H4 (cell line): ENCODE data around the gene TOP3A. TPM values are rescaled to one million over a fixed set of nuclear protein-coding genes. Genes with fewer than 3 reads are reported as not detected.

ENCODE experiments used
- DNase-seq: peaks from one replicate; pipeline ENCODE4 v3.0.0-alpha.2; 2015; ENCODE audit warnings: low spot score
- total RNA-seq: library from RNA; depleted of rRNA; stranded (reverse); fragments of >200 nt; shearing (Covaris generic); gene quantifications from 2 replicates; pipeline ENCODE4 v1.2.3, GENCODE V29; 2014; rRNA removed

TOP3A gene
- total RNA-seq, 1 experiment from 2014 or later: 25.6 TPM

- DNase-seq: no peak
Observed at GRCh38 chr17:18231164-18231563, 83.6 kb downstream of the TOP3A start.

GRCh38 chr17:18230288-18231141 lies 84.3 kb downstream of the TOP3A start:
- DNase-seq: no peak

DNA sequence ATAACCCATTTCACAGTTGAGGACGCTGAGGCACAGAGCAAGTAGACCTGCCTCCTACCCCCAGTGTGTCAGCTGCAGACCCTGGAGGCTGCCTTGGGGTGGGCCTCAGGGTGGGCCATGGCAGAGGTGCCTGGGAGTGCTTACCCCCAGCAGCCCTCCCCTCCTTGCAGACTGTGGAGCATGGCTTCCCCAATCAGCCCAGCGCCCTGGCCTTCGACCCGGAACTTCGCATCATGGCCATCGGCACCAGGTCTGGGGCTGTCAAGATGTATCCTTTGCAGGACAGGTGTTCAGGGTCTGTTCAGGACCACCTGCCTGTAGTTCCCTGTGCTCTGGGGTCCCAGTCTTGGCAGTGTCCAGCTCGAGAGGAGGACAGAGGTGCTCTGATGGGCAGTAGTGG lies 85.0 kb downstream of the TOP3A start:
- DNase-seq: no peak

GRCh38 chr17:18229254-18229653 lies 85.5 kb downstream of the TOP3A start:
- no peak for DNase-seq

DNA sequence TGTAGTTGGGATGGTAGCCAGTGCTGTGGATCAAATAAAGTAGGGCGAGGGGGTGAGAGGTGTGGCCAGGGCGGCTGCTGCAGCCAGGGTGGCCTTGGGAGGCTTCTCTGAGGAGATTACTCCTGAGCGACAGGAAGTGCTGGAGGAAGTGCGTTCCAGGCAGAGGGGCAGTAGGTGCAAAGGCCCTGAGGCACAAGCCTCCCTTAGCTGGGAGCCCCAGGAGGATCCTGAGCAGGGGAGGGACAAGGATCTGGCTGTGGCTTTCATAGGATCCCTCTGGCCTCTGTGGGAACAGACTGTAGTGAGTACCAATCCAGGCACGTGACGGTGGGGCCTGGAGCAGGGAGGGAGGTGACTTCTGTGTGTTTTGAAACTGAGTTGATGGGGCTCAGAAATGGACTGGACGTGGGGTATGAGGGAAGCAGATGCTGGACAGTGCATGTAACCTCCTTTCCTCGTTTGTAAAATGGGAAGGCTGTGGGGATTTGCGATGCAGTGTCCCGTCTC lies 86.6 kb downstream of the TOP3A start:
- no peak for DNase-seq

DNA sequence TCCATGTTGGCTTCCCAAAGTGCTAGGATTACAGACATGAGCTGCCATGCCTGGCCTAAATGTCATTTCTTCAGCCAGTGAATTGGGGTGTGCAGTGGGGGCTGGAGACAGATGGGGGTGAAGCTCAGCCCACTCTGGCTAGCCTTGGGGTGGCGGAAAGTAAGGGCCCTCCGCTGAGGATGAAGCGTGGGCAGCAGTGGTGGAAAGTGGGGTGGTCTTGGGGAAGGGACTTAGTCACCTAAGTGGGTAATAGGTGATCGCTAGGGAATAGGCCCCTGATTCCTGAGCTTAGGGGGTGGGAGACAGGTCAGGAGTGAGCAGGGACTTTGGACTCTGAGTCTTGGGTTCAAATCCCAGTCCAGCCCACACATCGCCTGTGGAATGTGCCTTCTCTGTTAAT lies 87.2 kb downstream of the TOP3A start:
- DNase-seq: no peak

DNA sequence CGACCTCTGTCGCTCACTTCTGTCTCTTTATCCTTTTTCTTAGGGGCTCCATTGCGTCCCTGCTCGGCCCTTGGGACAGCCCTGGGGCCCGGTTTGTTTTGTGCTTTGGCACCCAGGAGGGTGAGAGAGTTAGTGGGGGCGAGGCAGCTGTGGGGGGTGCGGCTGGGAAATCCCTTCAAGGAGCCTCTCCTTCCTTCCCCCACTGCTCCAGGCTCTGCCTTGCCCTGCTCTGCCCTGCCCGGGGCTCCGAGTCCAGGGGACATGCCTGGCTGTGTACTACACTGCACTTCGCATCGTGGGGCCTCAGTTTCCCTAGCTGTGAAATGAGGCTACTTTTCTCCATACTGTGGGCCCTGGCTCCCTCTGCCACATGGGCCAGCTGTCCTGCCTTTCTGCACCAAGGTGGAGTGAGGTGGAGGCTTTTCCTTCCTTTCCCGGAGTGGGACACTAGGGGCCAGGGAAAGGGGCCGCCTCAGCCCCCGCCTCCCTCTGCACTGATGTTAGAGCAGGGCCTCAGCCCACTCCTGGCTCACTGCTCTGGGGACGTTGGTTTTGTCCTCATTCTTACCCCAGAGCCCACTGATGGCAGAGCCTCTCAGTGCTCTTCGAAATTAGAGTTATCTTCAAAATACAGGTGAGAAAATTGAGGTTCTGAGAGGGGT lies 88.4 kb downstream of the TOP3A start:
- DNase-seq: no peak

GRCh38 chr17:18225642-18226283 lies 89.0 kb downstream of the TOP3A start:
- no peak for DNase-seq

- peak; percentile 87 for DNase-seq
Observed at GRCh38 chr17:18225121-18225641, 89.6 kb downstream of the TOP3A start, which contains the start of gene LLGL1. LLGL1 (plus strand) TSS chr17:18225635; CDS start chr17:18225683, 48 bp downstream.

- no peak for DNase-seq
Observed at GRCh38 chr17:18224387-18225120, 90.2 kb downstream of the TOP3A start.

GRCh38 chr17:18224053-18224386 lies 90.8 kb downstream of the TOP3A start:
- DNase-seq: no peak

Other genes with a start within 250 kb of the TOP3A start
- 46.6 and 61.5 TPM in 2 replicates for gene DRG2, start 227.0 kb downstream of the TOP3A start, total RNA-seq
- gene MYO15A, start 206.2 kb downstream of the TOP3A start, total RNA-seq: under 0.01 TPM in 1 of 2 replicates, not detected in the other
- gene ALKBH5, start 131.2 kb downstream of the TOP3A start, total RNA-seq: 58.2 and 63.1 TPM in 2 replicates
- 12.1 and 14.0 TPM in 2 replicates for gene LLGL1, start 89.4 kb downstream of the TOP3A start, total RNA-seq
- gene FLII, start 56.3 kb downstream of the TOP3A start, total RNA-seq: 128 and 139 TPM in 2 replicates
- 4.1 and 5.0 TPM in 2 replicates for gene MIEF2, start 54.3 kb downstream of the TOP3A start, total RNA-seq
- gene SMCR8, start 299 bp upstream of the TOP3A start, total RNA-seq: 6.3 and 7.3 TPM in 2 replicates
- 27.6 and 27.7 TPM in 2 replicates for gene SHMT1, start 48.6 kb upstream of the TOP3A start, total RNA-seq
- 0.35 TPM in 1 of 2 replicates, not detected in the other for gene EVPLL, start 62.8 kb upstream of the TOP3A start, total RNA-seq
- not detected in 2 replicates for gene LGALS9C, start 161.8 kb upstream of the TOP3A start, total RNA-seq